NT2/D1 (cell line): ENCODE measurements around the gene ABR.
"Not testable (repeated sequence)": the region's sequence is repeated elsewhere in the genome, so short reads cannot be mapped to it uniquely, and the experiment has no call there.

ENCODE experiments used
- DNase-seq: peaks from one replicate; pipeline ENCODE4 v3.0.0-alpha.2; 2011; ENCODE audit warnings: low read depth, low spot score
- H3K27me3 ChIP-seq: 2 replicates; pipeline ENCODE4 v1.6.0; 2011; ENCODE audit warnings: mild to moderate bottlenecking; ENCODE audit not compliant: insufficient read length, insufficient read depth
- H3K36me3 ChIP-seq: 2 replicates; pipeline ENCODE4 v1.6.1; 2011; ENCODE audit warnings: mild to moderate bottlenecking, low read length, mixed read lengths; ENCODE audit not compliant: insufficient read depth, insufficient read length
- H3K4me1 ChIP-seq: 2 replicates; pipeline ENCODE4 v1.5.1; 2011; ENCODE audit not compliant: insufficient read depth, insufficient read length
- H3K4me3 ChIP-seq: 2 replicates; pipeline ENCODE4 v1.5.1; 2011; ENCODE audit warnings: low read depth; ENCODE audit not compliant: insufficient read length
- H3K9ac ChIP-seq: 2 replicates; pipeline ENCODE4 v1.6.0; 2011; ENCODE audit warnings: low read depth; ENCODE audit not compliant: insufficient read length
- H3K9me3 ChIP-seq: 2 replicates; pipeline ENCODE4 v1.5.1; 2011; ENCODE audit warnings: mild to moderate bottlenecking, low read length; ENCODE audit not compliant: insufficient read depth
- SUZ12 ChIP-seq: IDR thresholded peaks from 2 replicates; pipeline ENCODE4 v1.6.1; 2011; ENCODE audit not compliant: insufficient read length, insufficient read depth; ENCODE audit errors: extremely low read depth
- YY1 ChIP-seq: IDR thresholded peaks from 2 replicates; pipeline ENCODE4 v1.6.1; 2011; ENCODE audit not compliant: insufficient read length, insufficient read depth
- ZNF274 ChIP-seq: IDR thresholded peaks from 2 replicates; pipeline ENCODE4 v1.6.1; 2011; ENCODE audit warnings: mild to moderate bottlenecking, low read depth, low read length

The ABR gene

DNA sequence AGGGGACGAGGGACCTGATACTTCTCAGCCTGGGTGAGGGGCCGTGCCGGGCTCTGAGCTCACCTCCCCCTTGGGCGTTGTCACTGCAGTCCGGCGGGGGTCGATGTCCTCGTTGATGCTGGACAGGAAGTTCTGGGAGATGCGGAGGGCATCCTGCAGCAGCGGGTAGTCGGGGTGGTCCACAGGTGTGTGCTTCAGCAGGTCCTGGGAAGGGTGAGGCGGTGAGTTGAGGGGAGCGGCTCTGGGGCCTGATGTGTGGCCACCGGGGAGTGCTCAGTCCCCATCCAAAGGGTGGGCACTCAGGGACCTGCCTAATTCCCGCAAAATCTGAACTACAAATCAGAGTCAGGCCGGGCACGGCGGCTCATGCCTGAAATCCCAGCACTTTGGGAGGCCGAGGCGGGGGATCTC, 107.2 kb downstream of the ABR start:
- TF ChIP-seq YY1 (no peak), SUZ12 (no peak), ZNF274 (no peak)
- H3K9me3 ChIP-seq, result peaks cover 4% of the 10 kb centered on the region; the same call in 1 of the 2 replicates
- no peak overlapping the region for H3K9ac ChIP-seq
- peaks cover 8% of the 10 kb centered on the region for H3K4me1 ChIP-seq
- no peak for DNase-seq
- no peak overlapping the region for H3K4me3 ChIP-seq
- no peaks in the 10 kb centered on the region for H3K27me3 ChIP-seq
- H3K36me3 ChIP-seq, result peaks cover 44% of the 10 kb centered on the region

DNA sequence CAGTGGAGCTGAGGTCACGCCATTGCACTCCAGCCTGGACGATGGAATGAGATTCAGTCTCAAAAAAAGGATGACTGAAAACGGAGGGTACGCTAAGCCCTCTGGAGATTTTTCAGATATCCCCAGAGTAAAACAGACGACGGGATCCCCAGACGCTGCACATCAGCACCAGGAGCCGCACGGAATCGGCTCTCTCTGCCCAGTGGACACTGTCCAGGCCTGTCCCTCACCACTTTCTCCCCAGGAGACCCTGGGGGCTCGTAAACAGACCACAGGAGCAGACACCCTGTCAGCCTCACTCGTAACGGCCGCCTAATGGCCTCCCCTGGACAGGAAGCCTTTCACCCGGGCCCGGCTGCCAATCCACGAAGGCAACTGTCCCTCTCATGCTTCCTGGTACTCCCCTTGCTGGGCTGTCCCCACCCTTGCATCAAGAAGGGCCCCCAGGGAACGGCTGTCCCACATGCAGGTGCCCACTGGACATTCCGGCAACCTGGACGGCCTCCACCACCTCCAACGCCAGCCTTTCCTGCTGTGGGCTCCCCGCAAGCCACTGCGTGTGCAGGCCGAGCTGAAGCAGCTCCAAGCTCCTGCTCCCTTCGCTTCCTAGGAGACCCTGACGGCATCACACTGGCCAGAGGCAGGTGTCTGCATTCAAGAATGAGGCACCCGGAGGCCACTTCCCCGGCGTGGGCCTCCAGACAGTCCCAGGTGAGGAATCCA, 108.5 kb downstream of the ABR start:
- Histone ChIP-seq H3K4me1 (peaks cover 8% of the 10 kb centered on the region), H3K4me3 (no peak overlapping the region), H3K36me3 (peaks cover 44% of the 10 kb centered on the region), H3K27me3 (no peaks in the 10 kb centered on the region), H3K9ac (no peak overlapping the region), H3K9me3 (peaks cover 4% of the 10 kb centered on the region; the same call in 1 of the 2 replicates)
- no peak for TF ChIP-seq ZNF274
- TF ChIP-seq YY1, result no peak
- TF ChIP-seq SUZ12, result no peak
- no peak for DNase-seq

DNA sequence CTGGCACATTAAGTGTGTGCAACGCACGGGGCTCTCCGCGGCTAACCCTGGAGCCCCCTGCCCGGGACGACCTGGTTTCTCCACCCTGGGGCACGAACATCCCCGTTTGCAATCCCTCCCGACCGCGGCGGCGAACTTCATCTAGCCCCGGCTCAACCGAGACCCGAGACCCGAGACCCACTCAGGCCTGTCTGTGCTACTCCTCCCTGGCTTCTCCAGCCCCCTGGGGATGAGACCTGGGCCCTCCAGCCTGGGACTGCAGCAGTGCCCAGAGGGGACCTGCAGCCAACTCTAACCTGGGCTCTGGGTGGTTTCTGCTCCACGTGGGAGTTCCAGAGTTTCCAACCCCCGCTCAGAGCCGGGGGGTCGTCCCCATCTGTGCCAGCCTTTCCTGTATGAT, 109.4 kb downstream of the ABR start:
- H3K27me3 ChIP-seq, result no peaks in the 10 kb centered on the region
- peaks cover 44% of the 10 kb centered on the region for H3K36me3 ChIP-seq
- DNase-seq, result no peak
- no peak overlapping the region for H3K4me3 ChIP-seq
- no peak overlapping the region for H3K9ac ChIP-seq
- H3K4me1 ChIP-seq, result peaks cover 8% of the 10 kb centered on the region
- H3K9me3 ChIP-seq, result peaks cover 10% of the 10 kb centered on the region; the same call in 1 of the 2 replicates
- no peak for TF ChIP-seq ZNF274
- no peak for TF ChIP-seq SUZ12
- no peak for TF ChIP-seq YY1

DNA sequence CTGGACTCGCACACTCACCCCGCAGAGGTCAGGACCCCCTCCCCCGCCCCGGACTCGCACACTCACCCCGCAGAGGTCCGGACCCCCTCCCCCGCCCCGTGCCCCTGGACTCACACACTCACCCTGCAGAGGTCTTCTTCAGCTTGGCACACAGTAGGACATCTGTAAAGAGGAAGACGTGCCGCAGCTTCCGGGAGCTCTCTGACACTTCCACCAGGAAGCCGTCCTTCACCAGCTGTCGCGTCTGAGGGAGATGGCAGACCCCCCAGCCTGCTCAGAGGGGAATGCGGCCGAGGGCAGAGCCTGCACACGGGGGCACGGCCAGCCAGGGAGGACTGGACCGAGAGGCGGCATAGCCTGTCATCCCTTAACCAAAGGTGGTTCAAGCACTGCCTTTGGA, 109.9 kb downstream of the ABR start:
- Histone ChIP-seq H3K9ac (no peak overlapping the region), H3K4me3 (no peak overlapping the region), H3K4me1 (peaks cover 8% of the 10 kb centered on the region), H3K9me3 (peaks cover 12% of the 10 kb centered on the region; the same call in 1 of the 2 replicates), H3K27me3 (no peaks in the 10 kb centered on the region), H3K36me3 (peaks cover 44% of the 10 kb centered on the region)
- no peak for DNase-seq
- no peak for TF ChIP-seq YY1

DNA sequence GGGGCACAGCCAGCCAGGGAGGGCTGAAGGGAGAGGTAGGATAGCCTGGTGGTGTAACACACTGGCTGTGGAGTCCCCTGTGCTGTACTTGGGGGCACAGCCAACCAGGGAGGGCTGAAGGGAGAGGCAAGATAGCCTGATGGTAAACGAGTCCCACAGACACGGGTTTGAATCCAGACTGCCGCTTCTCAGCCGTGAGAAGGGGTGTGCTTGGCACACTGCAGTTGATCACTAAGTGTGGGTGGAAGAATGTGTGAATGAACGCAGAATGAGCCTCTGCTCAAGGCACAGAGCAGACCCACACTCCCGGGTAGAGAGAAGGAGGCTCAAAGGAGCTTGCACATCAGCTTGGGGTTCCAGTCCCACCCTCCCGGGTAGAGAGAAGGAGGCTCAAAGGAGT, 111.4 kb downstream of the ABR start:
- Histone ChIP-seq H3K36me3 (peaks cover 40% of the 10 kb centered on the region), H3K9ac (no peak overlapping the region), H3K27me3 (no peaks in the 10 kb centered on the region), H3K4me1 (peaks cover 5% of the 10 kb centered on the region), H3K4me3 (no peak overlapping the region), H3K9me3 (peaks cover 12% of the 10 kb centered on the region; the same call in 1 of the 2 replicates)
- TF ChIP-seq SUZ12 (no peak), YY1 (no peak), ZNF274 (no peak)
- DNase-seq, result no peak

DNA sequence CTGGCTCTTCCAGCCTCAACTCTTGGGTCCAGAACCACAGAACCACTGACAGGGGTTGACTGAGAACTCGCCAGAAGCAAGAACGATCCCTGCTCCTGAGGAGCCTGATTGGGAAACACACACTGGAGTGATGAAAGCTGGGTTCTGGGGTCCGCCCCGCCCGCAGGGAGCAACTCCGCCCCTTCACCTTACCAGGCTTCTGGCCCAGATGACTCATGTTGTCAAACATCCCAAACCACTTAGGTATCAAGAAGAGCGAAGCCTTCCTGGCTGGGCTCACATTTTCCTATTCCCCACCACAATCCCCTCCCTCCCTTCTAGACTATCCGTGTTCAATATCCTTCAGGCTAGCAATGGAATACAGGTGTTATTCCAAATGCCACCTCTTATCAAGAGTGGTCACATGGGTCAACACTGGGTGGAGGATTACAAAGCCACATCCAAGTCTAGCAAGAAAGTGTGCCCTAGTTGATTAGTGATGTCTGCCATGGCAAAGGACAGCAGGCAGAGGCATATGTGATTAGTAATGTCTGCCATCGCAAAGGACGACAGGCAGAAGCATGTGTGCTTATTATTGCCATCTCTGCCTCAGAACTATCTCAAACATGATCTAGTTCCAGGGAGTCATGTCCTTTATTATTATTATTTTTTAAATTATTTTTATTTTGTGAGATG, 112.4 kb downstream of the ABR start:
- Histone ChIP-seq H3K27me3 (no peaks in the 10 kb centered on the region), H3K36me3 (peaks cover 42% of the 10 kb centered on the region)

DNA sequence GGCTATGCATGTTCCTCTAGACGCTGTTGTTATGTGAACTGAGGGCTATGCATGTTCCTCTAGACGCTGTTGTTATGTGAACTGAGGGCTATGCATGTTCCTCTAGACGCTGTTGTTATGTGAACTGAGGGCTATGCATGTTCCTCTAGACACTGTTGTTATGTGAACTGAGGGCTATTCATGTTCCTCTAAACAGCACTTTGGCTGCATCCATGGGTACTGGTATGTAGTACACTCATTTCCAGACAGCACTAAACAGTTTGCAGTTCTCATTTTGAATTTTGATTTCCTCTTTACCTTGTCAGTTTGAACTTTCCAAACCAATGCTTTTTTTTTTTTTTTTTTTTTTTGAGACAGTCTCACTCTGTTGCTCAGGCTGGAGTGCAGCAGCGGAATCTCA, 114.4 kb downstream of the ABR start:
- Histone ChIP-seq H3K9me3 (peaks cover 16% of the 10 kb centered on the region; the same call in 1 of the 2 replicates), H3K36me3 (peaks cover 34% of the 10 kb centered on the region)
- H3K4me1 ChIP-seq, H3K27me3 ChIP-seq, DNase-seq, H3K9ac ChIP-seq, H3K4me3 ChIP-seq: not testable (repeated sequence)

More for the DNA sequence above, 112.4 kb downstream of the ABR start:
- Histone ChIP-seq H3K4me3 (no peak overlapping the region), H3K4me1 (peaks cover 2% of the 10 kb centered on the region), H3K9ac (no peak overlapping the region), H3K9me3 (peaks cover 16% of the 10 kb centered on the region; the same call in 1 of the 2 replicates)
- no peak for DNase-seq
- TF ChIP-seq YY1 (no peak), ZNF274 (no peak), SUZ12 (no peak)
